Type B pancreatic cell (in vitro differentiated cells): Measurements from ENCODE around the gene MTMR3. TPM values are rescaled to one million over a fixed set of nuclear protein-coding genes. Genes with fewer than 3 reads are reported as not detected.
"Not testable (repeated sequence)": the region's sequence is repeated elsewhere in the genome, so short reads cannot be mapped to it uniquely, and the experiment has no call there.

Experiments used
- DNase-seq: peaks from one replicate; pipeline ENCODE4 v3.0.0; 2021; ENCODE audit warnings: mixed read lengths; ENCODE audit not compliant: unreplicated experiment; ENCODE audit errors: extremely low spot score
- H3K27ac Mint-ChIP-seq: 2 replicates; pipeline ENCODE4 v1.8.0; 2021; ENCODE audit warnings: mild to moderate bottlenecking, mixed read lengths
- H3K27me3 Mint-ChIP-seq: 2 replicates; pipeline ENCODE4 v1.8.0; 2021; ENCODE audit warnings: mixed read lengths
- H3K36me3 Mint-ChIP-seq: 2 replicates; pipeline ENCODE4 v1.8.0; 2021; ENCODE audit warnings: mixed read lengths
- H3K4me1 Mint-ChIP-seq: one replicate; pipeline ENCODE4 v1.8.0; 2021; ENCODE audit warnings: mixed read lengths; ENCODE audit not compliant: unreplicated experiment
- H3K4me3 Mint-ChIP-seq: 2 replicates; pipeline ENCODE4 v1.8.0; 2021; ENCODE audit warnings: mild to moderate bottlenecking, mixed read lengths
- H3K9me3 Mint-ChIP-seq: 2 replicates; pipeline ENCODE4 v1.8.0; 2021; ENCODE audit warnings: mixed read lengths
- total RNA-seq: library from RNA; stranded (reverse); gene quantifications from 2 replicates; pipeline ENCODE4 v1.2.1, GENCODE V29; 2021; ENCODE audit warnings: low replicate concordance
- TF ChIP-seq, protein P1 (sequence below): fragments of 200-600 bp; sonication (generic); conservative IDR thresholded peaks from 2 replicates; pipeline ENCODE4 v1.5.0; 2021; ENCODE audit warnings: antibody characterized with exemption, mild to moderate bottlenecking

MTMR3 gene
- total RNA-seq, 1 donor from 2014 or later, result 54.3 TPM

- DNase-seq, result no peak
- Mint-ChIP-seq H3K9me3 (peaks cover 5% of the 10 kb centered on the region), H3K4me1 (peaks cover 10% of the 10 kb centered on the region), H3K36me3 (no peaks in the 10 kb centered on the region), H3K27ac (no peak overlapping the region), H3K27me3 (no peaks in the 10 kb centered on the region), H3K4me3 (no peak overlapping the region)
- TF ChIP-seq, protein P1, sequence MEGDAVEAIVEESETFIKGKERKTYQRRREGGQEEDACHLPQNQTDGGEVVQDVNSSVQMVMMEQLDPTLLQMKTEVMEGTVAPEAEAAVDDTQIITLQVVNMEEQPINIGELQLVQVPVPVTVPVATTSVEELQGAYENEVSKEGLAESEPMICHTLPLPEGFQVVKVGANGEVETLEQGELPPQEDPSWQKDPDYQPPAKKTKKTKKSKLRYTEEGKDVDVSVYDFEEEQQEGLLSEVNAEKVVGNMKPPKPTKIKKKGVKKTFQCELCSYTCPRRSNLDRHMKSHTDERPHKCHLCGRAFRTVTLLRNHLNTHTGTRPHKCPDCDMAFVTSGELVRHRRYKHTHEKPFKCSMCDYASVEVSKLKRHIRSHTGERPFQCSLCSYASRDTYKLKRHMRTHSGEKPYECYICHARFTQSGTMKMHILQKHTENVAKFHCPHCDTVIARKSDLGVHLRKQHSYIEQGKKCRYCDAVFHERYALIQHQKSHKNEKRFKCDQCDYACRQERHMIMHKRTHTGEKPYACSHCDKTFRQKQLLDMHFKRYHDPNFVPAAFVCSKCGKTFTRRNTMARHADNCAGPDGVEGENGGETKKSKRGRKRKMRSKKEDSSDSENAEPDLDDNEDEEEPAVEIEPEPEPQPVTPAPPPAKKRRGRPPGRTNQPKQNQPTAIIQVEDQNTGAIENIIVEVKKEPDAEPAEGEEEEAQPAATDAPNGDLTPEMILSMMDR, result no peak
Observed at GRCh38 chr22:29848111-29848510, 34.9 kb upstream of the MTMR3 start.

- H3K9me3 Mint-ChIP-seq, result no peaks in the 10 kb centered on the region
- H3K4me3 Mint-ChIP-seq, result no peak overlapping the region
- no peak for DNase-seq
- TF ChIP-seq, protein P1, result no peak
- H3K27ac Mint-ChIP-seq, result no peak overlapping the region
- H3K27me3 Mint-ChIP-seq, result peaks cover 3% of the 10 kb centered on the region
- no peaks in the 10 kb centered on the region for H3K4me1 Mint-ChIP-seq
- H3K36me3 Mint-ChIP-seq, result no peaks in the 10 kb centered on the region
Observed at GRCh38 chr22:29854432-29854831, 28.5 kb upstream of the MTMR3 start.

DNA sequence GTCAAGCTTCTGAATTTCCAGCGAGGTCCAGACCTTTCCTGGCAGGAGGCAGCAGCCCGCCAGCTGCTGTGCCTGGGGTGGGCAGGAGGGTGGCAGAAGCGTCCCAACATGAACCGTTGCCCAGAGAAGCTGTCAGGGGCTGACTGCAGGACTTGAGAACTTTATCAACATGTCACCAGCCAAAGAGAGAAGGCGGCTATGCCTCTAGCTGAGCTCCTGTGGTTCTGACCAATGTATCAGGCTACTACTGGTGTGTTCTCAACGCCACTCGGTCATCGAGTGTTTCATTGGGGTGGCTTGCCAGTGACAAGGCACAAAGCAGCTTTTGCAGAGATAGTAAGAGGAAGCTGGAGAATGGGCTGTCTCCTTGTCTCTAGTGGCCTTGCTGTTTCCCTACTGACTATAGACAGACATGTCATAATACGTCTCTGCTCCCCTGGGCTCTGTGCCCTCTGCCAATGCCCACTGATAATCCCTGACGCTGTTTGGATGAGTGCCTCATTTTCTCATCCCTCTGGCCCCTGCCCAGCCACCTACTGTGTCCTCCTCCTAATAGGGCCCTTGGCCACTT lies 27.3 kb upstream of the MTMR3 start:
- no peaks in the 10 kb centered on the region for H3K36me3 Mint-ChIP-seq
- TF ChIP-seq, protein P1, result no peak
- H3K4me3 Mint-ChIP-seq, result no peak overlapping the region
- H3K27ac Mint-ChIP-seq, result no peak overlapping the region
- H3K27me3 Mint-ChIP-seq, result peaks cover 3% of the 10 kb centered on the region
- no peak for DNase-seq
- no peaks in the 10 kb centered on the region for H3K4me1 Mint-ChIP-seq
- no peaks in the 10 kb centered on the region for H3K9me3 Mint-ChIP-seq

DNA sequence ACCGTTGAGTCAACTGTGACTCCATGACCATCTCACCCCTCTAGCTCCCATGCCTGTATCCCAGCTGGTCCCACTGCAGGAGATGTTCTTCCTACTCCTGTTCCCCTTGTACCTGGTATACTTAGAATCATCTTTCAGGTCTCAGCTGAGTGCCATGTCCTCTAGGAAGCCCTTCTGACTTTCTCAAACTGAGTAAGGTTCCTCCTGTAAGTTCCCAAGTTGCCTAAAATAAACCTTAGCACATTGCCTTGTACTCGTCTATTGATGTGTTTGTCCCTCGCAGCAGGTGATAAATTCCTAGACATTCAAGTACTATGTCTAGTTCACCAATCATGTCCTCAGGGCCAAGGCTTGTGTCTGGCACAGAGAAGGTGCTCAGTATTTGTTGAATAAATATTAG lies 26.5 kb upstream of the MTMR3 start:
- Mint-ChIP-seq H3K27ac (no peak overlapping the region), H3K36me3 (no peaks in the 10 kb centered on the region), H3K4me1 (no peaks in the 10 kb centered on the region), H3K4me3 (no peak overlapping the region), H3K27me3 (peaks cover 3% of the 10 kb centered on the region), H3K9me3 (no peaks in the 10 kb centered on the region)
- TF ChIP-seq, protein P1, result no peak
- no peak for DNase-seq

DNA sequence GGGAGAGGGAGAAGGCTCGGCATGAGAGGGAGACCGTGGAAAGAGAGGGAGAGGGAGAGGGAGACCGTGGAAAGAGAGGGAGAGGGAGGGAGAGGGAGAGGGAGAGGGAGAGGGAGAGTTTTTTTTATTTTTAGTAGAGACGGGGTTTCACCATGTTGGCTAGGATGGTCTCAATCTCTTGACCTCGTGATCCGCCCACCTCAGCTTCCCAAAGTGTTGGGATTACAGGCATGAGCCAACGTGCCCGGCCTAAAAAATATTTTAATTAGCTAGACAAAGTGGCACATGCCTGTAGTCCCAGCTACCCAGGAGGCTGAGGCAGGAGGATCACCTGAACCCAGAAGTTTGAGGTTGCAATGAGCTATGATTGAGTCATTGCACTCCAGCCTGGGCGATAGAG lies 23.9 kb upstream of the MTMR3 start:
- not testable (repeated sequence) for DNase-seq, H3K4me3 Mint-ChIP-seq, H3K9me3 Mint-ChIP-seq, H3K4me1 Mint-ChIP-seq, H3K27ac Mint-ChIP-seq, H3K27me3 Mint-ChIP-seq, H3K36me3 Mint-ChIP-seq

- no peaks in the 10 kb centered on the region for H3K4me1 Mint-ChIP-seq
- H3K36me3 Mint-ChIP-seq, result no peaks in the 10 kb centered on the region
- TF ChIP-seq, protein P1, result no peak
- no peak overlapping the region for H3K4me3 Mint-ChIP-seq
- no peak overlapping the region for H3K27ac Mint-ChIP-seq
- DNase-seq, result no peak
- no peaks in the 10 kb centered on the region for H3K9me3 Mint-ChIP-seq
- H3K27me3 Mint-ChIP-seq, result peaks cover 3% of the 10 kb centered on the region
Observed at GRCh38 chr22:29860006-29860766, 22.8 kb upstream of the MTMR3 start.
